Osteoblast (primary cell): ENCODE measurements around the gene CUX1. TPM values are rescaled to one million over a fixed set of nuclear protein-coding genes. Genes with fewer than 3 reads are reported as not detected.

Experiments
- DNase-seq: peaks from one replicate; pipeline ENCODE4 v3.0.0; 2011; ENCODE audit warnings: low spot score, mixed read lengths; ENCODE audit not compliant: insufficient read length; ENCODE audit errors: missing footprints
- H2AFZ ChIP-seq: 2 replicates; pipeline ENCODE4 v1.6.0; 2011; ENCODE audit warnings: mild to moderate bottlenecking, low read length
- H3K27ac ChIP-seq: 2 replicates; pipeline ENCODE4 v1.5.1; 2011; ENCODE audit warnings: mild to moderate bottlenecking, low read depth, low read length, moderate library complexity
- H3K27me3 ChIP-seq: 2 replicates; pipeline ENCODE4 v1.6.0; 2012; ENCODE audit warnings: mild to moderate bottlenecking, control low read depth, inconsistent platforms, low read length, moderate library complexity; ENCODE audit not compliant: insufficient read depth
- H3K36me3 ChIP-seq: 2 replicates; pipeline ENCODE4 v1.5.1; 2011; ENCODE audit warnings: mild to moderate bottlenecking, low read length, control low read depth, moderate library complexity; ENCODE audit not compliant: insufficient read depth
- H3K4me1 ChIP-seq: 2 replicates; pipeline ENCODE4 v1.5.1; 2011; ENCODE audit warnings: mild to moderate bottlenecking, low read length, control low read depth, moderate library complexity; ENCODE audit not compliant: insufficient read depth
- H3K4me2 ChIP-seq: 2 replicates; pipeline ENCODE4 v1.6.0; 2011; ENCODE audit warnings: mild to moderate bottlenecking, low read length; ENCODE audit not compliant: insufficient read depth
- H3K4me3 ChIP-seq: fragments of 200-600 bp; sonication (generic); 3 replicates; pipeline ENCODE4 v1.5.1; 2012; ENCODE audit warnings: mild to moderate bottlenecking, low read length, inconsistent platforms; ENCODE audit not compliant: insufficient read depth
- H3K79me2 ChIP-seq: 2 replicates; pipeline ENCODE4 v1.6.0; 2012; ENCODE audit warnings: mild to moderate bottlenecking, low read length, control low read depth, inconsistent platforms; ENCODE audit not compliant: insufficient read depth
- H3K9me3 ChIP-seq: 2 replicates; pipeline ENCODE4 v1.5.1; 2011; ENCODE audit warnings: low read depth, low read length, control low read depth
- H4K20me1 ChIP-seq: 2 replicates; pipeline ENCODE4 v1.6.0; 2012; ENCODE audit warnings: mild to moderate bottlenecking, low read length, control low read depth; ENCODE audit not compliant: insufficient read depth
- CTCF ChIP-seq: IDR thresholded peaks from 2 replicates; pipeline ENCODE4 v1.5.1; 2011; ENCODE audit warnings: mild to moderate bottlenecking, low read depth, low read length, moderate library complexity; ENCODE audit errors: extremely low read depth
- total RNA-seq: library from RNA; depleted of rRNA; stranded (reverse); fragments of >200 nt; gene quantifications from 2 replicates; pipeline ENCODE4 v1.2.3, GENCODE V29; 2012

The CUX1 gene
- total RNA-seq, 1 donor, result 41.6 TPM

- Histone ChIP-seq H3K9me3 (no peaks in the 10 kb centered on the region), H2AFZ (no peak overlapping the region), H3K4me2 (no peak overlapping the region), H3K27me3 (no peaks in the 10 kb centered on the region), H3K79me2 (no peaks in the 10 kb centered on the region), H3K36me3 (no peaks in the 10 kb centered on the region), H3K27ac (no peak overlapping the region), H4K20me1 (no peaks in the 10 kb centered on the region), H3K4me3 (no peak overlapping the region), H3K4me1 (peaks cover under 1% of the 10 kb centered on the region)
- no peak for DNase-seq
- no peak for TF ChIP-seq CTCF
Measured at GRCh38 chr7:102175423-102176170, 358.2 kb downstream of the CUX1 start.

DNA sequence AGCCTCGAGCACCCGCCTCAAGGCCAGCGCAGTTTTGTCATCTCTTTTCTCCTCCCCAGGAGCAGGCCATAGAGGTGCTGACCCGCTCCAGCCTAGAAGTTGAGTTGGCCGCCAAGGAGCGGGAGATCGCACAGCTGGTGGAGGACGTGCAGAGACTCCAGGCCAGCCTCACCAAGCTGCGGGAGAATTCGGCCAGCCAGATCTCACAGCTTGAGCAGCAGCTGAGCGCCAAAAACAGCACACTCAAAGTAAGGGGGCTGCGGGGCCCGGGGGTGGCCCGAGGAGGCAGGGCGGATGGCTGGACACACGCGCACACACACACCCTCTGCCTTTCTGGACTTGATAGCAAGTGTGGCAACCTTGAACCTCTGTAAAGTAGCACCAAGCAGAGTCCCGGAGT is 361.0 kb downstream of the CUX1 start:
- Histone ChIP-seq H3K27me3 (no peaks in the 10 kb centered on the region), H4K20me1 (no peaks in the 10 kb centered on the region), H2AFZ (no peak overlapping the region), H3K9me3 (no peaks in the 10 kb centered on the region), H3K36me3 (no peaks in the 10 kb centered on the region), H3K27ac (no peak overlapping the region), H3K4me2 (no peak overlapping the region), H3K4me3 (no peak overlapping the region), H3K4me1 (no peaks in the 10 kb centered on the region), H3K79me2 (no peaks in the 10 kb centered on the region)
- TF ChIP-seq CTCF, result no peak
- DNase-seq, result no peak

- no peaks in the 10 kb centered on the region for H3K4me1 ChIP-seq
- peaks cover 10% of the 10 kb centered on the region for H3K36me3 ChIP-seq
- TF ChIP-seq CTCF, result no peak
- no peaks in the 10 kb centered on the region for H3K9me3 ChIP-seq
- no peak overlapping the region for H3K4me2 ChIP-seq
- no peak overlapping the region for H3K4me3 ChIP-seq
- H4K20me1 ChIP-seq, result no peaks in the 10 kb centered on the region
- H3K27ac ChIP-seq, result no peak overlapping the region
- no peak for DNase-seq
- no peaks in the 10 kb centered on the region for H3K27me3 ChIP-seq
- H3K79me2 ChIP-seq, result no peaks in the 10 kb centered on the region
- no peak overlapping the region for H2AFZ ChIP-seq
Measured at GRCh38 chr7:102180727-102181126, 363.3 kb downstream of the CUX1 start.

- Histone ChIP-seq H4K20me1 (no peaks in the 10 kb centered on the region), H2AFZ (no peak overlapping the region), H3K9me3 (no peaks in the 10 kb centered on the region), H3K79me2 (no peaks in the 10 kb centered on the region), H3K4me3 (no peak overlapping the region), H3K4me1 (no peaks in the 10 kb centered on the region), H3K27ac (no peak overlapping the region), H3K4me2 (no peak overlapping the region), H3K36me3 (peaks cover 14% of the 10 kb centered on the region), H3K27me3 (no peaks in the 10 kb centered on the region)
- TF ChIP-seq CTCF, result no peak
- DNase-seq, result no peak
Measured at GRCh38 chr7:102181517-102181916, 364.1 kb downstream of the CUX1 start.
